Germinal center (tissue), 1 donor: ENCODE data around the gene ZNF84.

ENCODE experiments used
- DNase-seq: peaks from one replicate; pipeline ENCODE4 v3.0.0; 2012; ENCODE audit warnings: mixed read lengths, low spot score

The ZNF84 gene

GRCh38 chr12:133037207-133038005, at the start of gene ZNF84:
TSS of gene ZNF84 (plus strand) at chr12:133037509. CDS start at chr12:133041468, 3,959 bp downstream.
- DNase-seq, result peak; percentile 93

- no peak for DNase-seq
Measured at GRCh38 chr12:132998741-132999140, 38.6 kb upstream of the ZNF84 start.

GRCh38 chr12:133010657-133011297, 26.5 kb upstream of the ZNF84 start:
- DNase-seq, result no peak

GRCh38 chr12:133023566-133023965, 13.7 kb upstream of the ZNF84 start:
- DNase-seq, result no peak

- DNase-seq, result no peak
Measured at GRCh38 chr12:133026996-133027395, 10.3 kb upstream of the ZNF84 start.

- no peak for DNase-seq
Measured at GRCh38 chr12:133038118-133038709, 905 bp downstream of the ZNF84 start.

- DNase-seq, result no peak
Measured at GRCh38 chr12:133046698-133047097, 9.4 kb downstream of the ZNF84 start.

- DNase-seq, result no peak
Measured at GRCh38 chr12:133057446-133057845, 20.1 kb downstream of the ZNF84 start.

GRCh38 chr12:133058203-133059113, 21.1 kb downstream of the ZNF84 start:
- no peak for DNase-seq

GRCh38 chr12:133061954-133062353, 24.6 kb downstream of the ZNF84 start:
- no peak for DNase-seq

GRCh38 chr12:133063556-133063955, 26.2 kb downstream of the ZNF84 start:
- DNase-seq, result no peak

GRCh38 chr12:133073836-133074235, 36.5 kb downstream of the ZNF84 start:
- no peak for DNase-seq

GRCh38 chr12:133080026-133080367, 42.7 kb downstream of the ZNF84 start:
- DNase-seq, result peak; percentile 86

GRCh38 chr12:133080368-133081158, 43.3 kb downstream of the ZNF84 start, which contains the start of gene ZNF140:
TSS of gene ZNF140 (plus strand) at chr12:133080923. CDS start at chr12:133081321, 398 bp downstream.
- DNase-seq, result peak; percentile 88

- no peak for DNase-seq
Measured at GRCh38 chr12:133081159-133081780, 44.0 kb downstream of the ZNF84 start.

- DNase-seq, result no peak
Measured at GRCh38 chr12:133083345-133083744, 46.0 kb downstream of the ZNF84 start.

- DNase-seq, result no peak
Measured at GRCh38 chr12:133105620-133106019, 68.3 kb downstream of the ZNF84 start.

GRCh38 chr12:133106253-133106652, 68.9 kb downstream of the ZNF84 start:
- DNase-seq, result no peak

GRCh38 chr12:133107121-133107520, 69.8 kb downstream of the ZNF84 start:
- no peak for DNase-seq

GRCh38 chr12:133108150-133108549, 70.8 kb downstream of the ZNF84 start:
- no peak for DNase-seq
